GM19035 (cell line): Measurements from ENCODE around the gene RBMS3.
"Not testable (repeated sequence)": the region's sequence is repeated elsewhere in the genome, so short reads cannot be mapped to it uniquely, and the experiment has no call there.

Experiments used
- ATAC-seq: cut with Tn5 transposase; IDR thresholded peaks from one replicate; pipeline ENCODE4 v1.9.1; 2021; ENCODE audit not compliant: unreplicated experiment

RBMS3 gene

GRCh38 chr3:29337565-29337964 lies 56.7 kb downstream of the RBMS3 start:
- ATAC-seq = no peak

- no peak for ATAC-seq
Measured at GRCh38 chr3:29338377-29338776, 57.5 kb downstream of the RBMS3 start.

- no peak for ATAC-seq
Measured at GRCh38 chr3:29339016-29339833, 58.4 kb downstream of the RBMS3 start.

- ATAC-seq = no peak
Measured at GRCh38 chr3:29344154-29344553, 63.3 kb downstream of the RBMS3 start.

GRCh38 chr3:29344935-29345334 lies 64.1 kb downstream of the RBMS3 start:
- ATAC-seq = no peak

GRCh38 chr3:29345516-29346300 lies 64.8 kb downstream of the RBMS3 start:
- no peak for ATAC-seq

- no peak for ATAC-seq
Measured at GRCh38 chr3:29346828-29347227, 66.0 kb downstream of the RBMS3 start.

GRCh38 chr3:29347412-29347811 lies 66.5 kb downstream of the RBMS3 start:
- no peak for ATAC-seq

- no peak for ATAC-seq
Measured at GRCh38 chr3:29348316-29348715, 67.4 kb downstream of the RBMS3 start.

GRCh38 chr3:29349049-29349448 lies 68.2 kb downstream of the RBMS3 start:
- ATAC-seq = no peak

GRCh38 chr3:29353807-29354206 lies 72.9 kb downstream of the RBMS3 start:
- ATAC-seq = no peak

GRCh38 chr3:29354894-29355293 lies 74.0 kb downstream of the RBMS3 start:
- ATAC-seq = no peak

- ATAC-seq = no peak
Measured at GRCh38 chr3:29356062-29356461, 75.2 kb downstream of the RBMS3 start.

GRCh38 chr3:29360289-29360688 lies 79.4 kb downstream of the RBMS3 start:
- ATAC-seq = not testable (repeated sequence)

- ATAC-seq = no peak
Measured at GRCh38 chr3:29363110-29363509, 82.2 kb downstream of the RBMS3 start.

- ATAC-seq = no peak
Measured at GRCh38 chr3:29370021-29370420, 89.2 kb downstream of the RBMS3 start.

GRCh38 chr3:29370476-29371420 lies 89.9 kb downstream of the RBMS3 start:
- ATAC-seq = no peak

- ATAC-seq = no peak
Measured at GRCh38 chr3:29373131-29373680, 92.3 kb downstream of the RBMS3 start.

GRCh38 chr3:29374226-29374625 lies 93.4 kb downstream of the RBMS3 start:
- no peak for ATAC-seq

GRCh38 chr3:29379097-29379496 lies 98.2 kb downstream of the RBMS3 start:
- ATAC-seq = no peak

GRCh38 chr3:29381595-29381994 lies 100.7 kb downstream of the RBMS3 start:
- ATAC-seq = no peak
